Tibial nerve (tissue), 4 donors: Measurements from ENCODE around the gene PDC. TPM values are rescaled to one million over a fixed set of nuclear protein-coding genes. Genes with fewer than 3 reads are reported as not detected.
A peak's percentile ranks its signal among the peaks of the same experiment; 100 is the strongest.

Experiments used
- DNase-seq, 2 donors: peaks; one replicate each; pipeline ENCODE4 v3.0.0-alpha.2; 2019; ENCODE audit warnings: low spot score in 2 of 2
- H3K27ac ChIP-seq, 4 donors: fragments of 200-600 bp; sonication (generic) in 3 of 4; one replicate each; pipeline ENCODE4 v1.5.1; 2017 to 2019; ENCODE audit warnings: mild to moderate bottlenecking in 1 of 4
- H3K27me3 ChIP-seq, 2 donors: fragments of 200-600 bp; sonication (generic) in 1 of 2; one replicate each; pipeline versions ENCODE4 v1.5.1 to v1.6.0; 2017 to 2019
- H3K36me3 ChIP-seq, 3 donors: fragments of 200-600 bp; sonication (generic); one replicate each; pipeline ENCODE4 v1.5.1; 2018 to 2019
- H3K4me1 ChIP-seq, 4 donors: fragments of 200-600 bp; sonication (generic) in 3 of 4; one replicate each; pipeline ENCODE4 v1.5.1; 2017 to 2019
- H3K4me3 ChIP-seq, 4 donors: fragments of 200-600 bp; sonication (generic) in 3 of 4; one replicate each; pipeline ENCODE4 v1.5.1; 2017 to 2019; ENCODE audit warnings: mild to moderate bottlenecking in 1 of 4, moderate library complexity in 1 of 4
- H3K9me3 ChIP-seq, 4 donors: fragments of 200-600 bp; sonication (generic) in 3 of 4; one replicate each; pipeline ENCODE4 v1.5.1; 2017 to 2019
- CTCF ChIP-seq, 5 experiments: fragments of 200-600 bp in 3 of 5; fragments of 450-650 bp in 2 of 5; sonication (generic) in 3 of 5; IDR thresholded peaks; one replicate each; pipeline ENCODE4 v1.5.1; 2016 to 2019; ENCODE audit warnings: antibody characterized with exemption in 5 of 5, mild to moderate bottlenecking in 3 of 5, moderate library complexity in 2 of 5
- EP300 ChIP-seq, 2 donors: sonication (generic); formaldehyde crosslinking; IDR thresholded peaks; one replicate each; pipeline ENCODE4 v1.6.1; 2017; ENCODE audit warnings: antibody characterized with exemption in 2 of 2, mild to moderate bottlenecking in 1 of 2
- POLR2A ChIP-seq, 2 donors: fragments of 450-650 bp; IDR thresholded peaks; one replicate each; pipeline ENCODE4 v1.6.1; 2017; ENCODE audit warnings: antibody characterized with exemption in 2 of 2, mild to moderate bottlenecking in 2 of 2, moderate library complexity in 2 of 2
- WGBS, 2 donors: methylation state at CpG; one replicate each; pipeline ENCODE4 v1.1.5; 2018; 5-methylcytosine and 5-hydroxymethylcytosine counted together
- total RNA-seq, 4 donors: library from RNA; depleted of rRNA; stranded (reverse); fragments of >200 nt; gene quantifications; one replicate each; pipeline ENCODE4 v1.1.0, GENCODE V29; 2016

The PDC gene
- total RNA-seq, 4 donors from 2014 or later = not detected

DNA sequence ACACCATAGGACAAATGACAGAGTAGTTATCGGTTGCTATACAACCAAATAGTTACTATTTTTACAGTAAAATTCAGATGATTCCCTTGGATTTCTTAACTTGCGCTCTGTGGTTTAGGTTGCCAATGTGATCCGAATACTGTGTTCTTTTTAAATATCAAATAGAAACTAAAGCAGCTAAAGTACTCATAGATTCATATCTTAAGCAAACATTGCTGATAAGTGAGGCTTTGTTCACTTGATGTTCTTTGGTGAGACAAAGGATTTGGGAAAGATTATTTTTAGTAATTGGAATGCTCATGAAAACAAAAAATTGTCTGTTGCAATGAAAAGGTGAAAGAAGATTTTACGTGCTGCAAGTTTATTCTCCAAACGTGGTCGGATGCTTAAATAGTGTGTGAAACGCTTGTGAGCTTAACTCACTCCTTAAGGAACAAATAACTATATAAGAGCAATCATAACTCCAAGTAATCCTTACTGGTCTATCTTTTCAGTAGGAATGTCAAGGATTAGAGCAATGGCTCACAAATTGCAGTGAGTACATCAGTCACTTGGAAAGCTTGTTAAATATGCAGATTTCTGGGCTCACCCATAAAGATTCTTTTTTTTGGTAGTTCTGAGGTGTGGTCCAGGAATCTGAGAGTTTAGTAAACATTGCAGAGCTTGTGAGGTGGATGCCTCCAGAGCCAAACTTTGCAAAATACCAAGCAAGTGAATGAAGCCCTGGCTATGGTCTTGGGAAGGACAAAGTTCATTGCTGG lies 31.8 kb upstream of the PDC start:
- Histone ChIP-seq H3K27me3 (no peaks in the 10 kb centered on the region), H3K36me3 (no peaks in the 10 kb centered on the region), H3K4me1 (peaks cover 0 to 3% (median 0%) of the 10 kb centered on the region in 4 donors), H3K9me3 (no peaks in the 10 kb centered on the region), H3K4me3 (no peak overlapping the region), H3K27ac (no peak overlapping the region)
- no peak for DNase-seq
- no peak for TF ChIP-seq POLR2A (IDR thresholded peaks at IDR 0.05)
- WGBS, 2 donors = 66 to 67% methylated on average over 7 of the region's 7 CpGs

DNA sequence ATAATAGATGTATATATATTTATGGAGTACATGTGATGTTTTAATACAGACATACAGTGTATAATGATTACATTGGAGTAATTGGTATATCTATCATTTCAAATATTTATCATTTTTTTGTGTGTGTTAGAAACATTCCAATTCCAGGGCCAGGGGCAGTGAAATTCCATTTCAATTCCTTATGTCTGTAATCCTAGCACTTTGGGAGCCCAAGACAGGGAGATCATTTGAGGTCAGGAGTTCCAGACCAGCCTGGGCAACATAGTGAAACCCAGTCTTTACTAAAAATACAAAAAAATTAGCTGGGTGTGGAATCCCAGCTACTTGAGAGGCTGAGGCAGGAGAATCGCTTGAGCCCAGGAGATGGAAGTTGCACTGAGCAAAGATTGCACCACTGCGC lies 30.4 kb upstream of the PDC start:
- Histone ChIP-seq H3K9me3 (no peaks in the 10 kb centered on the region), H3K4me1 (peaks cover 0 to 3% (median 0%) of the 10 kb centered on the region in 4 donors), H3K27me3 (no peaks in the 10 kb centered on the region), H3K36me3 (no peaks in the 10 kb centered on the region), H3K27ac (no peak overlapping the region), H3K4me3 (no peak overlapping the region)
- TF ChIP-seq EP300 (IDR thresholded peaks at IDR 0.05) = no peak
- no peak for TF ChIP-seq POLR2A (IDR thresholded peaks at IDR 0.05)
- no peak for DNase-seq
- WGBS, 2 donors = 95% methylated on average over 2 of the region's 2 CpGs

- no peaks in the 10 kb centered on the region for H3K36me3 ChIP-seq
- H3K4me3 ChIP-seq = no peak overlapping the region
- no peak for DNase-seq
- whole genome bisulfite sequencing, 2 donors = 90 to 91% methylated on average over 2 of the region's 2 CpGs
- H3K27ac ChIP-seq = no peak overlapping the region
- no peaks in the 10 kb centered on the region for H3K27me3 ChIP-seq
- TF ChIP-seq CTCF (IDR thresholded peaks at IDR 0.05) = no peak
- TF ChIP-seq EP300 (IDR thresholded peaks at IDR 0.05) = no peak
- TF ChIP-seq POLR2A (IDR thresholded peaks at IDR 0.05) = no peak
- no peaks in the 10 kb centered on the region for H3K9me3 ChIP-seq
- H3K4me1 ChIP-seq = no peaks in the 10 kb centered on the region
These were observed 26.2 kb upstream of the PDC start for GRCh38 chr1:186487163-186487562.

DNA sequence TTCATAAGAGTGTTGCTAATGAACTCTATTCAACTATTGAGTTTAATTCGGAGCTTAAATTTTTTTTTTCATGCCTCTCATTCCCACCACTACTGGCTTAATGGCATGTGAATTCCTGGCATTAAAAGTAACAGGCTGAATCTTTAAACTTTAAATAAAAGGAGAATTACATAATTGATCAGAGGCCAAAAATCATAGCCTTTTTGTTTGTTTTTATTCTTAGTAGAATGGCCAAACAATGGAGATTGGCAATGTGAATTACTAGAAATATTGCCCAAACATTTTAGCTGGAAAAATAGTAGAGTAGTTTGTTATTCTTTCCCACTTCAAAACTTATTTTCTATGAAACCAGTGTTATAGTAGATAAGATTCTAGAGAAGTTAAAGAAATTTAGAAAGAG lies 25.1 kb upstream of the PDC start:
- Histone ChIP-seq H3K4me3 (no peak overlapping the region), H3K9me3 (no peaks in the 10 kb centered on the region), H3K36me3 (no peaks in the 10 kb centered on the region), H3K27me3 (no peaks in the 10 kb centered on the region), H3K4me1 (no peaks in the 10 kb centered on the region), H3K27ac (no peak overlapping the region)
- TF ChIP-seq CTCF (IDR thresholded peaks at IDR 0.05) = no peak
- no peak for TF ChIP-seq EP300 (IDR thresholded peaks at IDR 0.05)
- no peak for TF ChIP-seq POLR2A (IDR thresholded peaks at IDR 0.05)
- 29 to 40% methylated on average over 1 of the region's 1 CpG for WGBS, 2 donors
- DNase-seq = no peak

GRCh38 chr1:186483561-186483960 lies 22.6 kb upstream of the PDC start:
- no peaks in the 10 kb centered on the region for H3K9me3 ChIP-seq
- H3K27ac ChIP-seq = no peak overlapping the region
- H3K27me3 ChIP-seq = no peaks in the 10 kb centered on the region
- no peak for DNase-seq
- no peaks in the 10 kb centered on the region for H3K4me1 ChIP-seq
- no peak overlapping the region for H3K4me3 ChIP-seq
- no peak for TF ChIP-seq CTCF (IDR thresholded peaks at IDR 0.05)
- TF ChIP-seq POLR2A (IDR thresholded peaks at IDR 0.05) = no peak
- TF ChIP-seq EP300 (IDR thresholded peaks at IDR 0.05) = no peak
- 56 to 66% methylated on average over 2 of the region's 2 CpGs for WGBS, 2 donors
- no peaks in the 10 kb centered on the region for H3K36me3 ChIP-seq

- Histone ChIP-seq H3K4me3 (no peak overlapping the region), H3K27ac (no peak overlapping the region), H3K27me3 (no peaks in the 10 kb centered on the region), H3K4me1 (no peaks in the 10 kb centered on the region), H3K9me3 (no peaks in the 10 kb centered on the region), H3K36me3 (no peaks in the 10 kb centered on the region)
- WGBS, 2 donors = 2 to 6% methylated on average over 4 of the region's 4 CpGs
- TF ChIP-seq EP300 (IDR thresholded peaks at IDR 0.05) = no peak
- peak; percentile 61 to 83 (median 68) for TF ChIP-seq CTCF (IDR thresholded peaks at IDR 0.05)
- no peak for TF ChIP-seq POLR2A (IDR thresholded peaks at IDR 0.05)
- DNase-seq = peak; percentile 23 to 61
These were observed 21.8 kb upstream of the PDC start for GRCh38 chr1:186482661-186483255.
